ENCODE measurements around the gene MESP2. TPM values are rescaled to one million over a fixed set of nuclear protein-coding genes. Genes with fewer than 3 reads are reported as not detected.

The MESP2 gene
- total and polyA plus RNA-seq, 2 of the 13 experiments (the other 11 are each of a cell fraction or from before 2014, with no cell fraction given): not detected

DNA sequence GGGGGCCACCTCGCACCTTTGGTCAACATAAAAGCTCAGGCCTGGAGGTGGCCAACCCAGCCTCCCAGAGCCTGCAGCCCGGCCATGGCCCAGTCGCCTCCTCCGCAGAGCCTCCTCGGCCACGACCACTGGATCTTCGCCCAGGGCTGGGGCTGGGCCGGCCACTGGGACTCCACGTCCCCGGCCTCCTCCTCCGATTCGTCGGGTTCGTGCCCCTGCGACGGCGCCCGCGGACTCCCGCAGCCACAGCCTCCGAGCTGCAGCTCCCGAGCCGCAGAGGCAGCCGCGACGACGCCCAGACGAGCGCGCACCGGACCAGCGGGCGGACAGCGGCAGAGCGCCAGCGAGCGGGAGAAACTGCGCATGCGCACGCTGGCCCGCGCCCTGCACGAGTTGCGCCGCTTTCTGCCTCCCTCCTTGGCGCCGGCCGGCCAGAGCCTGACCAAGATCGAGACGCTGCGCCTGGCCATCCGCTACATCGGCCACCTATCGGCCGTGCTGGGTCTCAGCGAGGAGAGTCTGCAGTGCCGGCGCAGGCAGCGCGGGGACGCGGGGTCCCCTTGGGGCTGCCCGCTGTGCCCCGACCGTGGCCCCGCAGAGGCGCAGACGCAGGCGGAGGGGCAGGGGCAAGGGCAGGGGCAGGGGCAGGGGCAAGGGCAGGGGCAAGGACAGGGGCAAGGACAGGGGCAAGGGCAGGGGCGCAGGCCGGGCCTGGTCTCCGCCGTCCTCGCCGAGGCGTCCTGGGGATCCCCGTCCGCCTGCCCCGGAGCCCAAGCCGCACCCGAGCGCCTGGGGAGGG, at the start of gene MESP2 (continued):
- no peak for TF ChIP-seq HNF4G (IDR thresholded peaks at IDR 0.05; ENCODE audit: borderline replicate concordance, low read depth, low read length)
- TF ChIP-seq HNF4G (CRISPR knock-in tag; IDR thresholded peaks at IDR 0.05; ENCODE audit: borderline replicate concordance, low read depth): 0 out of 2 replicates have a peak, but pooled peaks have one; percentile 16
- TF ChIP-seq PRPF4 (IDR thresholded peaks at IDR 0.05; ENCODE audit: low read depth, low read length, poor library complexity, severe bottlenecking): no peak
- no peak for TF ChIP-seq PHF8 (CRISPR knock-in tag; IDR thresholded peaks at IDR 0.05)
- TF ChIP-seq, protein P1, sequence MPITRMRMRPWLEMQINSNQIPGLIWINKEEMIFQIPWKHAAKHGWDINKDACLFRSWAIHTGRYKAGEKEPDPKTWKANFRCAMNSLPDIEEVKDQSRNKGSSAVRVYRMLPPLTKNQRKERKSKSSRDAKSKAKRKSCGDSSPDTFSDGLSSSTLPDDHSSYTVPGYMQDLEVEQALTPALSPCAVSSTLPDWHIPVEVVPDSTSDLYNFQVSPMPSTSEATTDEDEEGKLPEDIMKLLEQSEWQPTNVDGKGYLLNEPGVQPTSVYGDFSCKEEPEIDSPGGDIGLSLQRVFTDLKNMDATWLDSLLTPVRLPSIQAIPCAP (CRISPR knock-in tag; IDR thresholded peaks at IDR 0.05; ENCODE audit: low read depth): no peak
- TF ChIP-seq, protein P2, sequence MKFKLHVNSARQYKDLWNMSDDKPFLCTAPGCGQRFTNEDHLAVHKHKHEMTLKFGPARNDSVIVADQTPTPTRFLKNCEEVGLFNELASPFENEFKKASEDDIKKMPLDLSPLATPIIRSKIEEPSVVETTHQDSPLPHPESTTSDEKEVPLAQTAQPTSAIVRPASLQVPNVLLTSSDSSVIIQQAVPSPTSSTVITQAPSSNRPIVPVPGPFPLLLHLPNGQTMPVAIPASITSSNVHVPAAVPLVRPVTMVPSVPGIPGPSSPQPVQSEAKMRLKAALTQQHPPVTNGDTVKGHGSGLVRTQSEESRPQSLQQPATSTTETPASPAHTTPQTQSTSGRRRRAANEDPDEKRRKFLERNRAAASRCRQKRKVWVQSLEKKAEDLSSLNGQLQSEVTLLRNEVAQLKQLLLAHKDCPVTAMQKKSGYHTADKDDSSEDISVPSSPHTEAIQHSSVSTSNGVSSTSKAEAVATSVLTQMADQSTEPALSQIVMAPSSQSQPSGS (CRISPR knock-in tag; IDR thresholded peaks at IDR 0.05): peak; percentile 71; the same call in 1 of the 2 replicates
- no peak for TF ChIP-seq ZFP62 (CRISPR knock-in tag; IDR thresholded peaks at IDR 0.05)
- TF ChIP-seq ZNF678 (CRISPR knock-in tag; IDR thresholded peaks at IDR 0.05): 0 out of 2 replicates have a peak, but pooled peaks have one; percentile 69
- TF ChIP-seq ZKSCAN1 (IDR thresholded peaks at IDR 0.05; ENCODE audit: low read length): no peak
- TF ChIP-seq, protein P3, sequence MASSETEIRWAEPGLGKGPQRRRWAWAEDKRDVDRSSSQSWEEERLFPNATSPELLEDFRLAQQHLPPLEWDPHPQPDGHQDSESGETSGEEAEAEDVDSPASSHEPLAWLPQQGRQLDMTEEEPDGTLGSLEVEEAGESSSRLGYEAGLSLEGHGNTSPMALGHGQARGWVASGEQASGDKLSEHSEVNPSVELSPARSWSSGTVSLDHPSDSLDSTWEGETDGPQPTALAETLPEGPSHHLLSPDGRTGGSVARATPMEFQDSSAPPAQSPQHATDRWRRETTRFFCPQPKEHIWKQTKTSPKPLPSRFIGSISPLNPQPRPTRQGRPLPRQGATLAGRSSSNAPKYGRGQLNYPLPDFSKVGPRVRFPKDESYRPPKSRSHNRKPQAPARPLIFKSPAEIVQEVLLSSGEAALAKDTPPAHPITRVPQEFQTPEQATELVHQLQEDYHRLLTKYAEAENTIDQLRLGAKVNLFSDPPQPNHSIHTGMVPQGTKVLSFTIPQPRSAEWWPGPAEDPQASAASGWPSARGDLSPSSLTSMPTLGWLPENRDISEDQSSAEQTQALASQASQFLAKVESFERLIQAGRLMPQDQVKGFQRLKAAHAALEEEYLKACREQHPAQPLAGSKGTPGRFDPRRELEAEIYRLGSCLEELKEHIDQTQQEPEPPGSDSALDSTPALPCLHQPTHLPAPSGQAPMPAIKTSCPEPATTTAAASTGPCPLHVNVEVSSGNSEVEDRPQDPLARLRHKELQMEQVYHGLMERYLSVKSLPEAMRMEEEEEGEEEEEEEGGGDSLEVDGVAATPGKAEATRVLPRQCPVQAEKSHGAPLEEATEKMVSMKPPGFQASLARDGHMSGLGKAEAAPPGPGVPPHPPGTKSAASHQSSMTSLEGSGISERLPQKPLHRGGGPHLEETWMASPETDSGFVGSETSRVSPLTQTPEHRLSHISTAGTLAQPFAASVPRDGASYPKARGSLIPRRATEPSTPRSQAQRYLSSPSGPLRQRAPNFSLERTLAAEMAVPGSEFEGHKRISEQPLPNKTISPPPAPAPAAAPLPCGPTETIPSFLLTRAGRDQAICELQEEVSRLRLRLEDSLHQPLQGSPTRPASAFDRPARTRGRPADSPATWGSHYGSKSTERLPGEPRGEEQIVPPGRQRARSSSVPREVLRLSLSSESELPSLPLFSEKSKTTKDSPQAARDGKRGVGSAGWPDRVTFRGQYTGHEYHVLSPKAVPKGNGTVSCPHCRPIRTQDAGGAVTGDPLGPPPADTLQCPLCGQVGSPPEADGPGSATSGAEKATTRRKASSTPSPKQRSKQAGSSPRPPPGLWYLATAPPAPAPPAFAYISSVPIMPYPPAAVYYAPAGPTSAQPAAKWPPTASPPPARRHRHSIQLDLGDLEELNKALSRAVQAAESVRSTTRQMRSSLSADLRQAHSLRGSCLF (CRISPR knock-in tag; IDR thresholded peaks at IDR 0.05; ENCODE audit: borderline replicate concordance): no peak
- TF ChIP-seq, protein P4, sequence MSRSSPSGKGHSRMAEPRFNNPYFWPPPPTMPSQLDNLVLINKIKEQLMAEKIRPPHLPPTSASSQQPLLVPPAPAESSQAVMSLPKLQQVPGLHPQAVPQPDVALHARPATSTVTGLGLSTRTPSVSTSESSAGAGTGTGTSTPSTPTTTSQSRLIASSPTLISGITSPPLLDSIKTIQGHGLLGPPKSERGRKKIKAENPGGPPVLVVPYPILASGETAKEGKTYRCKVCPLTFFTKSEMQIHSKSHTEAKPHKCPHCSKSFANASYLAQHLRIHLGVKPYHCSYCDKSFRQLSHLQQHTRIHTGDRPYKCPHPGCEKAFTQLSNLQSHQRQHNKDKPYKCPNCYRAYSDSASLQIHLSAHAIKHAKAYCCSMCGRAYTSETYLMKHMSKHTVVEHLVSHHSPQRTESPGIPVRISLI (CRISPR knock-in tag; IDR thresholded peaks at IDR 0.05; ENCODE audit: borderline replicate concordance): no peak
- 0 out of 2 replicates have a peak, but pooled peaks have one; percentile 18 for TF ChIP-seq GATAD2A (CRISPR knock-in tag; IDR thresholded peaks at IDR 0.05)
- TF ChIP-seq ZNF225 (CRISPR knock-in tag; IDR thresholded peaks at IDR 0.05): no peak
- TF ChIP-seq, protein P5, sequence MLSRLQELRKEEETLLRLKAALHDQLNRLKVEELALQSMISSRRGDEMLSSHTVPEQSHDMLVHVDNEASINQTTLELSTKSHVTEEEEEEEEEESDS (CRISPR knock-in tag; IDR thresholded peaks at IDR 0.05; ENCODE audit: borderline replicate concordance): no peak
- TF ChIP-seq, protein P6, sequence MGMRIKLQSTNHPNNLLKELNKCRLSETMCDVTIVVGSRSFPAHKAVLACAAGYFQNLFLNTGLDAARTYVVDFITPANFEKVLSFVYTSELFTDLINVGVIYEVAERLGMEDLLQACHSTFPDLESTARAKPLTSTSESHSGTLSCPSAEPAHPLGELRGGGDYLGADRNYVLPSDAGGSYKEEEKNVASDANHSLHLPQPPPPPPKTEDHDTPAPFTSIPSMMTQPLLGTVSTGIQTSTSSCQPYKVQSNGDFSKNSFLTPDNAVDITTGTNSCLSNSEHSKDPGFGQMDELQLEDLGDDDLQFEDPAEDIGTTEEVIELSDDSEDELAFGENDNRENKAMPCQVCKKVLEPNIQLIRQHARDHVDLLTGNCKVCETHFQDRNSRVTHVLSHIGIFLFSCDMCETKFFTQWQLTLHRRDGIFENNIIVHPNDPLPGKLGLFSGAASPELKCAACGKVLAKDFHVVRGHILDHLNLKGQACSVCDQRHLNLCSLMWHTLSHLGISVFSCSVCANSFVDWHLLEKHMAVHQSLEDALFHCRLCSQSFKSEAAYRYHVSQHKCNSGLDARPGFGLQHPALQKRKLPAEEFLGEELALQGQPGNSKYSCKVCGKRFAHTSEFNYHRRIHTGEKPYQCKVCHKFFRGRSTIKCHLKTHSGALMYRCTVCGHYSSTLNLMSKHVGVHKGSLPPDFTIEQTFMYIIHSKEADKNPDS (CRISPR knock-in tag; IDR thresholded peaks at IDR 0.05): peak; percentile 27; the same call in 1 of the 2 replicates
